NCI-H82 treated with DMSO at 0.1 percent for 48 hours (cell line): ENCODE data around the gene AP4B1.
"Not testable (repeated sequence)": the region's sequence is repeated elsewhere in the genome, so short reads cannot be mapped to it uniquely, and the experiment has no call there.

ENCODE experiments used
- DNase-seq: peaks from one replicate; lab custom pipeline; 2025; ENCODE audit not compliant: unreplicated experiment; lab: John Stamatoyannopoulos, UW

The AP4B1 gene

DNA sequence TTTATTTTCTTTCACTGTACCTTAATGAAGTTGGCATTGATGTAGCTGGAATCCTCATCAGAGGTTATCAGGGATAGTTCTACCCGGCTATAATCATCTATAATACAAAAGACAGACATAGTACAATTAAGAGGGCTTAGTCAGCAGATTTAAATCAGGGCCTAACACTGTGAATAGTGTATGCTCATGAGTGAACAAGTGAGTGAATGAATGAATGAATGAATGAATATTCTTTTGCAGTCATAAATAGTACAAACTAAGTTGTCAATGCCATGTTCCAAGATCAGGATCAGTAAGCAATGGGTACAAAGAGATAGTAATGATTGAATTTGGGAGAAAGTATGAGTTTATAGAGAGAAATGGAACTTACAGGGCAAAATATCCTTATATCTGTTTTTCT lies 45.6 kb downstream of the AP4B1 start:
- DNase-seq = no peak

DNA sequence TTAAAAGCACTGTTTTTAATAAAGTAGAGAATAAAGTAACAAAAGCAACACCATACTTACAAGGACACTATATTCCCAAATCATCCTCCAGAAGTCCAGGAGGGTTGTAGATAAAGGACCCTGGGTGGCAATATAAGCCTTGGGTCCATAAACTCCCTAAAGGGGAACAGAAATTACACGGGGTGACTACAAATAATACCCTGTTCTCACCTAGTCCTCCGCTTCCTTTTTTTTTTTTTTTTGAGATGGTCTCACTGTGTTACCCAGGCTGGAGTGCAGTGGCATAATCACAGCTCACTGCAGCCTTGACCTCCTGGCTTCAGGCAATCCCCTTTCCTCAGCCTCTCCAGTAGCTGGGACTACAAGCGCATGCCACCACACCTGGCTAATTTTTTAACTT lies 46.2 kb downstream of the AP4B1 start:
- no peak for DNase-seq

DNA sequence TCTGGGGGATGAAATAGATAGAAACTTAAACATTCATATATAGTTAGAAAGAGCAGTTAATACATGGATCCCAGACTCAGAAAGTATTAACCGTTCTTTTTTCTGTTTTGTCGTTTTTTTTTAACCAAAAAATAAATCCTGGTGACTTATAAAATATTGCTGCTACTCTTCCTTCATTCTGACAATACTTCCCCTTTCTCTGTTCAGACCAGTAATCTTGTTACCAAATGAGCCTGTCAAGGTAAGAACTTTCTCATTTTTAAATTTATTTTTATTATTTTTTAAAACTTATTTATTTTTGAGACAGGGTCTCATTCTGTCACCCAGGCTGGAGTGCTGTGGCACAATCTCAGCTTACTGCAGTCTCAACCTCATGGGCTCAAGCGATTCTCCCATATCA lies 46.8 kb downstream of the AP4B1 start:
- DNase-seq = no peak

DNA sequence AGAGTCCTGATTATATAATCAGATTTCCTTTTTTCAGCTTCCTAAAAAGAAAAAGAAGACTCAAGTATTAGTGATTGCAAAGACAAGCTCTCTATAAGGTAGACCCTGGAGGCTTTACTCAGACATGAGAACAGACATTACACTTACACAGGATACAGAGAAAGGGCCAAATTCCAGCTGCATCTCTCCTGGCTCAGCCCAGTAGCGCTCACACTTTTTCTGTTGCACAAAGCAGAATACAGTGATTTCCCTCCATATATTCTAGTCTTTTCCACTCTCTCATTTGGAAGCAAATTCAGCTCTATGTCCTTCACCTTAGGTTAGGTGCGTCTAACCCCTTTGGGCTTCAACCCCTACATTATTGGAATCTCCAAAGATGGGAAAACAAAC lies 48.2 kb downstream of the AP4B1 start:
- DNase-seq = no peak

DNA sequence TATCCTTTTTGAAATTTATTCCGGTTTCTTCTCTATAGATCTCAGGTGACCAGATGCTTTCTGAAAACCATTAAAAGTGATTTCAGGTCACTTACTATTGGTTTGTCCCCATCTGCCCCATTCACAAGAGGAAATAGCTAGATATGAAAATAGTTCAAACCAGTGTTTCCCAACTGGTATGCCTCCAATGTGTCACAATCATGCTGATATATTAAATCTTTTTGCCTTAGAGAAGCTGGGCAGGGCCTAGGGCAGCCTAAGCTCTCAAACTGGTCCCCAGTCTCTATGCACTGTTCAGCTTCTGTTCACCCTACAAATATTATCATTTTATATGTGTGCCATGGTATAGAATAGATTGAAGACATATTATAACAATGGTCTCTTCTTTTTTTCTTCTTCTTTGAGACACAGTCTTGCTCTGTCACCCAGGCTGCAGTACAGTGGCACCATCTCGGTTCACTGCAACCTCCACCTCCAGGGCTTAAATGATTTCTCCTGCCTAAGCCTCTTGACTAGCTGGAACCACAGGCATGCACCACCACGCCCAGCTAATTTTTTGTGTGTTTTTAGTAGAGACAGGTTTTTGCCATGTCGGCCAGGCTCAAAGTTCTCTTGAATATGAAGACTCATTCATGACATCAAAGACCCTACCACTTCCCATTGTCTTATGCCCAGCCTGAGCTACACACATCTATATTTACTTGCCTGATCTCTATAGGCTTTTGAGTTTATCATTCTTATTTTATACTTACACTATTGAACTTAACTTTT lies 48.8 kb downstream of the AP4B1 start:
- DNase-seq = no peak

DNA sequence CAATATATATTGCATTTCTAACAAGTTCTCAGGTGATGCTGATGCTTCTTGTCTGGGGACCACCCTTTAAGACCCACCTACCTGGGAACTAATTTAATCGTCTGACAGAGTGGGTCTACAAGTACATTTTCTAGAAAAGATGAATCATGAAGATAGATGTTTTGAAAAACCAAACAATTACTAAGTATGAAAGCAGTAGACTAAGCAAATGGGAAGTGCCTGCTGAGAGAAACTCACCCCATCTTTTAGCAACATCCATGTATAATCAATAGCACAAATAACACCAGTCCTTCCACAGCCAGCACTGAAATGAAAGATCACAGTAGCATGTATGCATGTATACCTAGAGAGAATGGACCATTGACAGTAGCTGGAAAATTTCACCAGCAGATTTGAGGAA lies 50.4 kb downstream of the AP4B1 start:
- DNase-seq = no peak

DNA sequence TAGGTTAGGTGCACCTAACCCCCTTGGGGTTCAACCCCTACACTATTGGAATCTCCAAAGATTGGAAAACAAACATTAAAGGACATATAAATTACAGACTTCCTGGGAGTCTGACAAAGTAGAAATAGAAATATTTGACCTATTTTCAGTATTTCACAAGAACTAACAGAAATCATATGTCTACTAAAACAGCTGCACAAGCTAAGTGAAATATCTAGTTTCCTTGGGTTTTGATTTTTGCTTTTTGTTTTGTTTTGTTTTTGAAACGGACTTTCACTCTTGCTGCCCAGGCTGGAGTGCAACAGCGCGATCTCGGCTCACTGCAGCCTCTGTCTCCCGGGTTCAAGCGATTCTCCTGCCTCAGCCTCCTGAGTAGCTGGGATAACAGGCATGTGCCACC lies 51.9 kb downstream of the AP4B1 start:
- DNase-seq = not testable (repeated sequence)

DNA sequence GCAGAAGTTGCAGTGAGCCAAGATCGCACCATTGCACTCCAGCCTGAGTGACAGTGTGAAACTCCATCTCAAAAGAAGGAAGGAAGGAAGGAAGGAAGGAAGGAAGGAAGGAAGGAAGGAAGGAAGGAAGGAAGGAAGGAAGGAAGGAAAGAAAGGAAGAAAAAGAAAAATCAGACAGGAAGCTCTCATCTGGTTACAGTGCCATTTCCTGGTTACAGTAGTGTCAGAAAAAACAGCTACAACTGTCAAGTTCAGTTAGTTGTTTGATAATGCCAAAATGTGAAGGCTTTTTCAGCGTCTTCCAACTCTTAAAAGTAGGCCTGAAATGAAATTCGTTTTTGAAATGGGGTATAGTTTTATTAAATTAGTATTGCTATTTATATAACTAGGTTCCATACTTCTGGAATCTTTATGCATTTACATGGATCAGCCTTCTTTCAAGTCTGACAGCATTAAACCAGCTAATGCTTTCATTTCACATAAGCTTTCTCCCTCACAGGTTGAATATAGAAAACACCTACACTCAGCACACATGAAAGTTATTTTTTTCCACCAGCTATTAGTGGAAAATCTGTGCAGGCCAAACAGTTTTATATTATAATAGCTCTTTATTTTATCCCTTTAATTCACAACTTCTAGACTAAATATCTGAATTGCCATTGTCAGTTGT lies 54.3 kb downstream of the AP4B1 start:
- no peak for DNase-seq

DNA sequence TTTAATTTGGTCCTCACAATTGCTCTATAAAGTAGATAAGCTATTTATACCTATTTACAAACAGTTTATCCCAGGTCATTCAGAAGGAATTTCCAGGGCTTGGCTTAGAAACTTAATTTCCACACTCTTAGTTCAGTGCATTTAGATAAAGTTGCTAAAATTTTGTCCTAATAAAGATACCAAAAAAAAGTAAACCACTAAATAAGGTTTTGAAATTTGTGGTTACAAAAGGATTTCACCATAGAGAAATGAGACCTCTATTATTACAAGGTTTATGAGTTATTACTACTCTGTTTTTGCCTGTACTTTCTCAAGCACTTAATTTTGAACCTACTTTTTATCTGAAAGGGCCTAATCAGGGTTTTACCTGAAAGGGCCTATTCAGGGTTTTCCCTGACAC lies 55.5 kb downstream of the AP4B1 start:
- no peak for DNase-seq

DNA sequence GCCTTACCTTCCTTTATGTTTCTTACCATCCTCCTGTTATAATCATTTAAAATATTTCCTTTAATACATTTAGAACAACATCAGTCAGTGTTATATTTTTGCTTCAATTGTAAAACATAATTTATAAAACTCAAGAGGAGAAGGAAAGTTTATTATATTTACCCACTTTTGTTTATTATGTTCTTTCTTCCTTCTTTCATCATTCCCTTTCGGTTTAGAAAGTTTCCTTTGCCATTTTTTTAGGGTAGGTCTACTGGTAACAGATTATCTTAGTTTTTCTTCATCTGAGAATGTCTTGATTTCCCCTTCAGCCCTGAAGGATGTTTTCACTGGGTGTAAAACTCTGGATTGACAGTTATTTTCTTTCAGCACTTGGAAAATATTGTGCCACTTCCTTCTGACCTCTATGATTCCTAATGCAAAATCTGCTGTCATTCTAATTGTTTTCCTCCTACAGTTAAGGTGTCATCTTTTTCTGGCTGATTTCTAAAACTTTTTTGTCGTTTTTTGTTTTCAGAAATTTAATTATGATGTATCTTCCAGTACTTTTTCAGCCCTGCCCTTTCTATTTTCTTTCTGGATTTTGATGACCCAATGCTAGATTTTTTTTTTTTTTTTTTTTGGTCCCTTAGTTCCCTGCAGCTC lies 58.1 kb downstream of the AP4B1 start:
- DNase-seq = no peak
